Measurements from ENCODE around the gene SBF1. TPM values are rescaled to one million over a fixed set of nuclear protein-coding genes. Genes with fewer than 3 reads are reported as not detected.

Gene SBF1
- total RNA-seq, 2 donors from 2014 or later = 60.2 to 77.5 TPM

DNA sequence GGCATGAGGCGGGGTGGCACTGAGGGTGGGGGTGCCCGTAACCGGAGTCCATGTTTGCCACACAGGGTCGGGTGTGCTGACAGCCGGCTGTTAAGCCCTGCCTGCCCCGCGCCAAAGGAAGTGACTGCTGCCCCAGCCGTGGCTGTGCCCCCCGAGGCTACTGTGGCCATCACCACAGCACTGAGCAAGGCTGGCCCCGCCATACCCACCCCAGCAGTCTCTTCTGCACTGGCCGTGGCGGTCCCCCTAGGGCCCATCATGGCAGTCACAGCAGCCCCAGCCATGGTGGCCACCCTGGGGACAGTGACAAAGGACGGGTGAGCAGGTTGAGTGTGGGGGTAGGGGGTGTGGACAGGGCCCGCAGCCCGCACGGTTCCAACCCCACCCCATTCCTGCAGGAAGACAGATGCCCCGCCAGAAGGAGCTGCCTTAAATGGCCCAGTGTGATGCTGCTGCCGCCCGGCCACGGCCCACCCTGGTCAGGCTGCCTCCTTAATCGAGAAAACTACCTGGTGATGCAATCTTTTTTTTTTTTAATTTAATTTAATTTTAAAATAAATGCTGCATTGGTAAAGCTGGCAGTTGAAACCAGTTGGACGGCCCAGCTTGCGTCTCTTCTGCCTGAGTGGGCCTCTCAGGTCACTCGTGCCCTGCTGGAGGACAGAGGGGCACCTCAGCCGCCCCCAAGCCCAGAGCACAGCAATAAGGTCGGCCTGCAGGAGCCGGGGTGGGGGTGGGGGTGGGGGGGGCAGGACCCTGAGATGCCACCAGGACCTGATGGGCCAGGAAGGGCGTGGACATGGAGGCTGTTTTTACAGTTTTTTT lies 30.8 kb downstream of the SBF1 start:
- H3K4me3 ChIP-seq = no peak overlapping the region
- DNase-seq (peak in 1 of 4 donors; percentile 16), ATAC-seq (no peak)
- peak overlapping the region in 1 of 4 donors; percentile 49 for H3K27ac ChIP-seq
- TF ChIP-seq, protein P1, sequence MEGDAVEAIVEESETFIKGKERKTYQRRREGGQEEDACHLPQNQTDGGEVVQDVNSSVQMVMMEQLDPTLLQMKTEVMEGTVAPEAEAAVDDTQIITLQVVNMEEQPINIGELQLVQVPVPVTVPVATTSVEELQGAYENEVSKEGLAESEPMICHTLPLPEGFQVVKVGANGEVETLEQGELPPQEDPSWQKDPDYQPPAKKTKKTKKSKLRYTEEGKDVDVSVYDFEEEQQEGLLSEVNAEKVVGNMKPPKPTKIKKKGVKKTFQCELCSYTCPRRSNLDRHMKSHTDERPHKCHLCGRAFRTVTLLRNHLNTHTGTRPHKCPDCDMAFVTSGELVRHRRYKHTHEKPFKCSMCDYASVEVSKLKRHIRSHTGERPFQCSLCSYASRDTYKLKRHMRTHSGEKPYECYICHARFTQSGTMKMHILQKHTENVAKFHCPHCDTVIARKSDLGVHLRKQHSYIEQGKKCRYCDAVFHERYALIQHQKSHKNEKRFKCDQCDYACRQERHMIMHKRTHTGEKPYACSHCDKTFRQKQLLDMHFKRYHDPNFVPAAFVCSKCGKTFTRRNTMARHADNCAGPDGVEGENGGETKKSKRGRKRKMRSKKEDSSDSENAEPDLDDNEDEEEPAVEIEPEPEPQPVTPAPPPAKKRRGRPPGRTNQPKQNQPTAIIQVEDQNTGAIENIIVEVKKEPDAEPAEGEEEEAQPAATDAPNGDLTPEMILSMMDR (IDR thresholded peaks at IDR 0.05) = no peak
- TF ChIP-seq POLR2A (IDR thresholded peaks at IDR 0.05) = no peak
- no peaks in the 10 kb centered on the region for H3K4me1 ChIP-seq
- H3K27me3 ChIP-seq = no peaks in the 10 kb centered on the region
- WGBS, 2 donors = 74 to 76% methylated on average over 16 to 28 of the region's 28 CpGs
- intact Hi-C loops (cut with DNase I) = no loop called here
- peaks cover 0 to 24% of the 10 kb centered on the region in 2 donors for H3K36me3 ChIP-seq (replicated peaks in 1 of 2; ENCODE audit: insufficient read depth in 1 of 2, low read depth in 2 of 2)
- no peaks in the 10 kb centered on the region for H3K9me3 ChIP-seq

DNA sequence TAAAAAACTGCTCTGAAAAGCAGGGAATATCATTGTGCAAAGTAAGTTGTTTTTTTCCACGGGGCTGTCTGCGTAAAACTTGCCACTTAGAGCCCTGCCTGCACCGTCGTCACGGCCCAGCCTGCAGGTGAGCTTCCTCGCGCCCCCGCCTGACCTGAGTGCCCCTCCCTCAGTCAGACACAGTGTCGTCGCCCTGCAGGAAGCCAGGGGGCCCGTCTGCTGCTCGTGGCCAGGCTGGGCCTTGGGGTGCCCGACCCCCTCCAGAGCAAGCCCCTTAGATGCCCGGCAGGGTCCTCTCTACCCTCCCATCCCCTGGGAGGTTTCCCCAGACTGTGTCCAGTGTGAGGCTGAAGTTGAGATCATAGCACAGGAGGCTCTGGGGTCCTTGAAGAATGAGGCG lies 31.6 kb downstream of the SBF1 start:
- no peaks in the 10 kb centered on the region for H3K4me1 ChIP-seq
- peaks cover 0 to 21% of the 10 kb centered on the region in 2 donors for H3K36me3 ChIP-seq (replicated peaks in 1 of 2; ENCODE audit: insufficient read depth in 1 of 2, low read depth in 2 of 2)
- no peaks in the 10 kb centered on the region for H3K9me3 ChIP-seq
- H3K27me3 ChIP-seq = no peaks in the 10 kb centered on the region
- no peak for ATAC-seq
- WGBS, 2 donors = 80 to 88% methylated on average over 11 to 15 of the region's 15 CpGs
- DNase-seq = peak in 1 of 4 donors; percentile 9
- TF ChIP-seq, protein P1 (IDR thresholded peaks at IDR 0.05) = no peak
- no peak for TF ChIP-seq POLR2A (IDR thresholded peaks at IDR 0.05)
- H3K27ac ChIP-seq = no peak overlapping the region
- H3K4me3 ChIP-seq = no peak overlapping the region
- intact Hi-C loops (cut with DNase I) = no loop called here

DNA sequence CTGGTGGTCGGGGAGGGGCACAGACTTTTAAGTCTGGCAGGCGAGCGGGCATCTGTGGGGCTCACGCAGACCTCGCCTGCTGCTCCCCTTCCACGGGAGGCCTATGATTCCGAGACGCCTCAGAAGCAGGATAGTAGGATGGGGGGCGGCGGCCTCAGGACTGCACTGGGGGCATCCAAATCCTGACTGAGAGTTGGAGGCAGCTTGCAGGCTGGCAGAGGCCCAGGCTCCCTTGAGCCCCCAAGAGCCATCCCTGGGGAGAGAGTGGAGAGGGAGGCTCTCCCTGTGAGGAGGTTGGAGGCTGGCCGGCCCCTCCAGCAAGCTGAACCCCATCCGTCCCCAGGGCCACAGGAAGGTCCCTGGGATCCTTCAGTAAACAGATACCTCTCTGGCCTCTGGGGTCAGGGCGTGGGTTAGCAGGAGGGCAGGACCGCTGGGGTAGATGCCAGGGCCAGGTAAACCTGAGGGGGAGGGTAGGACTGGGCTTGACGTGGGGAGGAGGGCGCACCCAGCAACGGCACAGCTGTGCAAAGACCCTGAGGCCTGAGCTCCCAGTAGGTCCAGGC lies 33.3 kb downstream of the SBF1 start:
- Histone ChIP-seq H3K4me1 (no peaks in the 10 kb centered on the region), H3K36me3 (replicated peaks in 1 of 2; ENCODE audit: insufficient read depth in 1 of 2, low read depth in 2 of 2) (peaks cover 0 to 19% of the 10 kb centered on the region in 2 donors), H3K4me3 (no peak overlapping the region), H3K27ac (no peak overlapping the region), H3K27me3 (no peaks in the 10 kb centered on the region), H3K9me3 (no peaks in the 10 kb centered on the region)
- ATAC-seq (no peak), DNase-seq (peak in 2 of 4 donors; percentile 10 to 17)
- TF ChIP-seq, protein P1 (IDR thresholded peaks at IDR 0.05) = no peak
- no peak for TF ChIP-seq POLR2A (IDR thresholded peaks at IDR 0.05)
- intact Hi-C loops (cut with DNase I) = no loop called here
- 87 to 89% methylated on average over 17 of the region's 17 CpGs for WGBS, 2 donors

DNA sequence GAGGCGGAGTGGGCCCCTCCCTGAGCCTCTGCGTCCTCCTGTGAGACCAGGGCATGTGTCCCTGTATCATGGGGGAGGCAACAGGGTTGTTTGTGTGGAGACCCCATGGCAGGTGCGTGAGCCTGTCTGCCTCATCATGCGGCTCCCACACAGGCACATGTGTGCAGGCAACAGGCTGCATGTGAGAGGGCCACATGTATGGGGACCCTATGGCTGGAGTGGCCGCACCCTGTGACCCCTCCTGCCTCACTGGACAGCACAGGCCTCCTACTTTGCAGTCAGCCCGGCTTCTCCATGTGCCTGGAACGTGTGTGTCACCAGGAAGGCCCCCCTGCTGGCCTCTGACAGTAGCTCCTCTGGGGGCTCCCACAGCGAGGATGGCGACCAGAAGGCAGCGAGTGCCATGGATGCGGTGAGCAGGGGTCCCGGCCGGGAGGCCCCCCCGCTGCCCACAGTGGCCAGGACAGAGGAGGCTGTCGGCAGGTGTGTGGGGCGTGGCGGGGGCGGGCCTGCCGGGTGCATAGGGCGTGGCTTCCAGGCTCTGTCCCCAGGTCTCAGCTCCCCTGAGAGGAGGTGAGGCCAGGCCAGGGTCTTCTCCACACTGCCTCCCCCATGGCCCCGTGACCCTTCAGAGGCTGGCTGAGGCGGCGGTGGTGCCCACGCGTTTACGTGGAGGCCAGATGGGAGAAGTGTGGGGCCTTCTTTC lies 34.1 kb downstream of the SBF1 start:
- peak in 2 of 4 donors; percentile 14 to 15 for DNase-seq
- Histone ChIP-seq H3K36me3 (replicated peaks in 1 of 2; ENCODE audit: insufficient read depth in 1 of 2, low read depth in 2 of 2) (peaks cover 0 to 14% of the 10 kb centered on the region in 2 donors), H3K27ac (no peak overlapping the region), H3K4me3 (no peak overlapping the region), H3K4me1 (no peaks in the 10 kb centered on the region), H3K9me3 (no peaks in the 10 kb centered on the region), H3K27me3 (no peaks in the 10 kb centered on the region)
- ATAC-seq = no peak
- WGBS, 2 donors = 84 to 91% methylated on average over 17 to 22 of the region's 26 CpGs
- TF ChIP-seq, protein P1 (IDR thresholded peaks at IDR 0.05) = no peak
- TF ChIP-seq POLR2A (IDR thresholded peaks at IDR 0.05) = no peak
- intact Hi-C loops (cut with DNase I) = no loop called here

All from body of pancreas (tissue), 4 donors.